ENCODE measurements around the gene SPATA13. TPM values are rescaled to one million over a fixed set of nuclear protein-coding genes. Genes with fewer than 3 reads are reported as not detected.

Gene SPATA13
- total RNA-seq, 1 donor from 2014 or later, result 5.1 TPM

GRCh38 chr13:24242100-24242499 lies 81.6 kb downstream of the SPATA13 start:
- H3K9me3 Mint-ChIP-seq (ENCODE audit: low read depth), result no peaks in the 10 kb centered on the region
- H3K4me1 Mint-ChIP-seq (ENCODE audit: low read depth), result no peaks in the 10 kb centered on the region
- no peak for TF ChIP-seq CTCF (IDR thresholded peaks at IDR 0.05)
- no peaks in the 10 kb centered on the region for H3K27me3 Mint-ChIP-seq (ENCODE audit: low read depth)
- H3K36me3 Mint-ChIP-seq (ENCODE audit: low read depth), result no peaks in the 10 kb centered on the region
- no peak overlapping the region for H3K27ac Mint-ChIP-seq (ENCODE audit: unreplicated experiment)
- DNase-seq (ENCODE audit: low spot score), result no peak
- H3K4me3 Mint-ChIP-seq (ENCODE audit: unreplicated experiment), result no peak overlapping the region

GRCh38 chr13:24243302-24243701 lies 82.8 kb downstream of the SPATA13 start:
- Mint-ChIP-seq H3K27ac (ENCODE audit: unreplicated experiment) (no peak overlapping the region), H3K27me3 (ENCODE audit: low read depth) (no peaks in the 10 kb centered on the region), H3K4me1 (ENCODE audit: low read depth) (no peaks in the 10 kb centered on the region), H3K9me3 (ENCODE audit: low read depth) (no peaks in the 10 kb centered on the region), H3K36me3 (ENCODE audit: low read depth) (no peaks in the 10 kb centered on the region), H3K4me3 (ENCODE audit: unreplicated experiment) (no peak overlapping the region)
- DNase-seq (ENCODE audit: low spot score), result no peak
- no peak for TF ChIP-seq CTCF (IDR thresholded peaks at IDR 0.05)

- no peaks in the 10 kb centered on the region for H3K9me3 Mint-ChIP-seq (ENCODE audit: low read depth)
- no peak overlapping the region for H3K4me3 Mint-ChIP-seq (ENCODE audit: unreplicated experiment)
- DNase-seq (ENCODE audit: low spot score), result no peak
- no peak for TF ChIP-seq CTCF (IDR thresholded peaks at IDR 0.05)
- no peaks in the 10 kb centered on the region for H3K27me3 Mint-ChIP-seq (ENCODE audit: low read depth)
- H3K4me1 Mint-ChIP-seq (ENCODE audit: low read depth), result no peaks in the 10 kb centered on the region
- H3K36me3 Mint-ChIP-seq (ENCODE audit: low read depth), result no peaks in the 10 kb centered on the region
- H3K27ac Mint-ChIP-seq (ENCODE audit: unreplicated experiment), result no peak overlapping the region
Measured at GRCh38 chr13:24244802-24245201, 84.3 kb downstream of the SPATA13 start.

GRCh38 chr13:24247016-24247415 lies 86.5 kb downstream of the SPATA13 start:
- no peak overlapping the region for H3K4me3 Mint-ChIP-seq (ENCODE audit: unreplicated experiment)

GRCh38 chr13:24249624-24250023 lies 89.1 kb downstream of the SPATA13 start:
- no peak overlapping the region for H3K27ac Mint-ChIP-seq (ENCODE audit: unreplicated experiment)
- H3K36me3 Mint-ChIP-seq (ENCODE audit: low read depth), result no peaks in the 10 kb centered on the region
- no peak for DNase-seq (ENCODE audit: low spot score)
- TF ChIP-seq CTCF (IDR thresholded peaks at IDR 0.05), result no peak
- no peaks in the 10 kb centered on the region for H3K9me3 Mint-ChIP-seq (ENCODE audit: low read depth)
- no peak overlapping the region for H3K4me3 Mint-ChIP-seq (ENCODE audit: unreplicated experiment)
- no peaks in the 10 kb centered on the region for H3K4me1 Mint-ChIP-seq (ENCODE audit: low read depth)
- no peaks in the 10 kb centered on the region for H3K27me3 Mint-ChIP-seq (ENCODE audit: low read depth)

More at GRCh38 chr13:24247016-24247415, 86.5 kb downstream of the SPATA13 start:
- no peaks in the 10 kb centered on the region for H3K36me3 Mint-ChIP-seq (ENCODE audit: low read depth)
- TF ChIP-seq CTCF (IDR thresholded peaks at IDR 0.05), result no peak
- DNase-seq (ENCODE audit: low spot score), result no peak
- no peaks in the 10 kb centered on the region for H3K27me3 Mint-ChIP-seq (ENCODE audit: low read depth)
- no peaks in the 10 kb centered on the region for H3K4me1 Mint-ChIP-seq (ENCODE audit: low read depth)
- H3K9me3 Mint-ChIP-seq (ENCODE audit: low read depth), result no peaks in the 10 kb centered on the region
- no peak overlapping the region for H3K27ac Mint-ChIP-seq (ENCODE audit: unreplicated experiment)
